ENCODE results near the gene SEC24B.
"Not testable (repeated sequence)": the region's sequence is repeated elsewhere in the genome, so short reads cannot be mapped to it uniquely, and the experiment has no call there.

The SEC24B gene

GRCh38 chr4:109553130-109553529, 119.5 kb downstream of the SEC24B start:
- Mint-ChIP-seq H3K9me3 (no peaks in the 10 kb centered on the region), H3K36me3 (ENCODE audit: insufficient read depth) (peaks cover 10% of the 10 kb centered on the region), H3K27ac (ENCODE audit: low read depth) (no peak overlapping the region), H3K4me1 (peaks cover 17% of the 10 kb centered on the region), H3K27me3 (no peaks in the 10 kb centered on the region), H3K4me3 (no peak overlapping the region)
- no peak for ATAC-seq (replicated peaks; ENCODE audit: extremely low read depth, poor library complexity, severe bottlenecking)
- DNase-seq (ENCODE audit: low spot score in 2 of 2) = no peak

- Mint-ChIP-seq H3K36me3 (ENCODE audit: insufficient read depth) (peaks cover 17% of the 10 kb centered on the region), H3K27ac (ENCODE audit: low read depth) (no peak overlapping the region), H3K4me1 (peaks cover 11% of the 10 kb centered on the region), H3K4me3 (no peak overlapping the region), H3K9me3 (no peaks in the 10 kb centered on the region), H3K27me3 (no peaks in the 10 kb centered on the region)
- no peak for ATAC-seq (replicated peaks; ENCODE audit: extremely low read depth, poor library complexity, severe bottlenecking)
- DNase-seq (ENCODE audit: low spot score in 2 of 2) = no peak
Measured at GRCh38 chr4:109554971-109555370, 121.4 kb downstream of the SEC24B start.

- peaks cover 29% of the 10 kb centered on the region for H3K36me3 Mint-ChIP-seq (ENCODE audit: insufficient read depth)
- DNase-seq (ENCODE audit: low spot score in 2 of 2) (no peak), ATAC-seq (replicated peaks; ENCODE audit: extremely low read depth, poor library complexity, severe bottlenecking) (no peak)
- peaks cover 26% of the 10 kb centered on the region for H3K4me1 Mint-ChIP-seq
- H3K4me3 Mint-ChIP-seq = no peak overlapping the region
- H3K27me3 Mint-ChIP-seq = no peaks in the 10 kb centered on the region
- H3K9me3 Mint-ChIP-seq = no peaks in the 10 kb centered on the region
- H3K27ac Mint-ChIP-seq (ENCODE audit: low read depth) = no peak overlapping the region
Measured at GRCh38 chr4:109557433-109557832, 123.8 kb downstream of the SEC24B start.

- not testable (repeated sequence) for ATAC-seq (replicated peaks; ENCODE audit: extremely low read depth, poor library complexity, severe bottlenecking); H3K9me3 Mint-ChIP-seq; H3K27me3 Mint-ChIP-seq; DNase-seq (ENCODE audit: low spot score in 2 of 2)
- peak overlapping the region; percentile 94 for H3K27ac Mint-ChIP-seq (ENCODE audit: low read depth)
- peaks cover 33% of the 10 kb centered on the region for H3K4me1 Mint-ChIP-seq
- peak overlapping the region; percentile 82 for H3K4me3 Mint-ChIP-seq
- H3K36me3 Mint-ChIP-seq (ENCODE audit: insufficient read depth) = peaks cover 34% of the 10 kb centered on the region
Measured at GRCh38 chr4:109558095-109558494, 124.5 kb downstream of the SEC24B start.

- H3K4me1 Mint-ChIP-seq = peaks cover 48% of the 10 kb centered on the region
- peak in 1 of 2 donors; percentile 50 for DNase-seq (ENCODE audit: low spot score in 2 of 2)
- H3K36me3 Mint-ChIP-seq (ENCODE audit: insufficient read depth) = peaks cover 39% of the 10 kb centered on the region
- peak overlapping the region; percentile 94 for H3K27ac Mint-ChIP-seq (ENCODE audit: low read depth)
- H3K9me3 Mint-ChIP-seq = no peaks in the 10 kb centered on the region
- H3K27me3 Mint-ChIP-seq = no peaks in the 10 kb centered on the region
- ATAC-seq (replicated peaks; ENCODE audit: extremely low read depth, poor library complexity, severe bottlenecking) = peak; percentile 25
- H3K4me3 Mint-ChIP-seq = peak overlapping the region; percentile 82
Measured at GRCh38 chr4:109559625-109559982, 126.0 kb downstream of the SEC24B start.

GRCh38 chr4:109559983-109560686, 126.5 kb downstream of the SEC24B start, which contains the start of gene MCUB:
Gene MCUB (plus strand): TSS chr4:109560246. CDS start chr4:109560338, 92 bp downstream.
- Mint-ChIP-seq H3K27me3 (no peaks in the 10 kb centered on the region), H3K4me3 (peak within 1 kb of the TSS; percentile 82), H3K36me3 (ENCODE audit: insufficient read depth) (peaks cover 39% of the 10 kb centered on the region), H3K27ac (ENCODE audit: low read depth) (peak within 1 kb of the TSS; percentile 94), H3K4me1 (peaks cover 48% of the 10 kb centered on the region), H3K9me3 (no peaks in the 10 kb centered on the region)
- DNase-seq (ENCODE audit: low spot score in 2 of 2) = peak; percentile 78 to 89
- peak; percentile 92 for ATAC-seq (replicated peaks; ENCODE audit: extremely low read depth, poor library complexity, severe bottlenecking)

GRCh38 chr4:109560687-109561461, 127.3 kb downstream of the SEC24B start:
- H3K27me3 Mint-ChIP-seq = no peaks in the 10 kb centered on the region

GRCh38 chr4:109562457-109563239, 129.0 kb downstream of the SEC24B start:
- Mint-ChIP-seq H3K4me3 (peak overlapping the region; percentile 82), H3K36me3 (ENCODE audit: insufficient read depth) (peaks cover 35% of the 10 kb centered on the region), H3K4me1 (peaks cover 45% of the 10 kb centered on the region), H3K9me3 (no peaks in the 10 kb centered on the region), H3K27me3 (no peaks in the 10 kb centered on the region), H3K27ac (ENCODE audit: low read depth) (peak overlapping the region; percentile 62)
- ATAC-seq (replicated peaks; ENCODE audit: extremely low read depth, poor library complexity, severe bottlenecking) (no peak), DNase-seq (ENCODE audit: low spot score in 2 of 2) (no peak)

More at GRCh38 chr4:109560687-109561461, 127.3 kb downstream of the SEC24B start:
- peak overlapping the region; percentile 62 for H3K27ac Mint-ChIP-seq (ENCODE audit: low read depth)
- peaks cover 50% of the 10 kb centered on the region for H3K4me1 Mint-ChIP-seq
- peaks cover 41% of the 10 kb centered on the region for H3K36me3 Mint-ChIP-seq (ENCODE audit: insufficient read depth)
- peak overlapping the region; percentile 82 for H3K4me3 Mint-ChIP-seq
- peak; percentile 66 for ATAC-seq (replicated peaks; ENCODE audit: extremely low read depth, poor library complexity, severe bottlenecking)
- peak; percentile 27 to 49 for DNase-seq (ENCODE audit: low spot score in 2 of 2)
- no peaks in the 10 kb centered on the region for H3K9me3 Mint-ChIP-seq

- H3K4me1 Mint-ChIP-seq = peaks cover 60% of the 10 kb centered on the region
- DNase-seq (ENCODE audit: low spot score in 2 of 2) = no peak
- H3K27me3 Mint-ChIP-seq = no peaks in the 10 kb centered on the region
- H3K4me3 Mint-ChIP-seq = no peak overlapping the region
- peaks cover 10% of the 10 kb centered on the region for H3K36me3 Mint-ChIP-seq (ENCODE audit: insufficient read depth)
- H3K9me3 Mint-ChIP-seq = no peaks in the 10 kb centered on the region
- no peak for ATAC-seq (replicated peaks; ENCODE audit: extremely low read depth, poor library complexity, severe bottlenecking)
- H3K27ac Mint-ChIP-seq (ENCODE audit: low read depth) = no peak overlapping the region
Measured at GRCh38 chr4:109571494-109571893, 137.9 kb downstream of the SEC24B start.

- ATAC-seq (replicated peaks; ENCODE audit: extremely low read depth, poor library complexity, severe bottlenecking) = no peak
- no peak for DNase-seq (ENCODE audit: low spot score in 2 of 2)
- Mint-ChIP-seq H3K36me3 (ENCODE audit: insufficient read depth) (peaks cover 10% of the 10 kb centered on the region), H3K4me1 (peaks cover 63% of the 10 kb centered on the region), H3K4me3 (no peak overlapping the region), H3K9me3 (no peaks in the 10 kb centered on the region), H3K27me3 (no peaks in the 10 kb centered on the region), H3K27ac (ENCODE audit: low read depth) (no peak overlapping the region)
Measured at GRCh38 chr4:109572154-109572553, 138.5 kb downstream of the SEC24B start.

- Mint-ChIP-seq H3K4me1 (peaks cover 60% of the 10 kb centered on the region), H3K27me3 (no peaks in the 10 kb centered on the region), H3K36me3 (ENCODE audit: insufficient read depth) (peaks cover 12% of the 10 kb centered on the region), H3K9me3 (no peaks in the 10 kb centered on the region), H3K27ac (ENCODE audit: low read depth) (peak overlapping the region; percentile 2), H3K4me3 (peak overlapping the region; percentile 15)
- ATAC-seq (replicated peaks; ENCODE audit: extremely low read depth, poor library complexity, severe bottlenecking) = peak; percentile 64
- no peak for DNase-seq (ENCODE audit: low spot score in 2 of 2)
Measured at GRCh38 chr4:109574443-109574850, 140.8 kb downstream of the SEC24B start.
